GM18861 (cell line): Measurements from ENCODE around the gene COX7B2.
A peak's percentile ranks its signal among the peaks of the same experiment; 100 is the strongest.

Experiments used
- ATAC-seq: cut with Tn5 transposase; IDR thresholded peaks from one replicate; pipeline ENCODE4 v1.9.1; 2021; ENCODE audit not compliant: unreplicated experiment

COX7B2 gene

DNA sequence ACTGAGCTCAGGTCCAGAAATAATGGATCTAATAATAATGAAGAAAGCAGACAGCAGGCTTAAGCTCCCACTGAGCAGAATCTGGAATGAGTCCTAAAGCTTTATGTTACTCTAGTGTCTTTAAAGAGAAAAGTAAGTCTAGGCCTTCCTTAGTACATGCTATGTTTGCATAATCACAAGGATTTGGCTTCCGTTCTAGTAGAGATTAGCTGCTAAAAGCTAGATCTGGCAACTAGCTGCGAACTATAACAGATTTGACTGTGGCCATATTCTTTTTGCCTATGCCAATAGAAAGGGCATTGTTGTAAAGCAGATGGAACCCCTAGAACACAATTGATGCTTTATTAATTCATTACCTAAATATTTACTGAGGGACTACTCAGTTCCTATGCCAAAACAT is 19.0 kb downstream of the COX7B2 start:
- no peak for ATAC-seq

DNA sequence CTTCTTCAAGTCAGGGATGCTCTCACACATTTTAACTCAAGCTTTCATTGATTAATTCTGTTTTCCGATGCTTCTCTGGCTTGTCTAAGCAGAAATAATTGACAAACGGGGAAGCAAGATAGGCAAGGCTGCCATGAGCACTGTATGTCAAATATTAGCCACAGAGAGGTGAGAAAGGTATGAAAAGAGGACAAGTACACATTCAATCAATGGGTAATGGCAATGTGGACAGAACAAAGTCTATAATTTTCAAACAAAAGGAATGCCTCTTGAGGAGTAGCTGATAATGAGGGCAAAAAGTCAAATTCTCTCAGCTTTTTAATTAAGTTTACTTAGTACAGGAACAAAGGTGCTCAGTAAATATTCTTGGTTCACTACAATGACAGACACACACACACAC is 19.6 kb downstream of the COX7B2 start:
- no peak for ATAC-seq

DNA sequence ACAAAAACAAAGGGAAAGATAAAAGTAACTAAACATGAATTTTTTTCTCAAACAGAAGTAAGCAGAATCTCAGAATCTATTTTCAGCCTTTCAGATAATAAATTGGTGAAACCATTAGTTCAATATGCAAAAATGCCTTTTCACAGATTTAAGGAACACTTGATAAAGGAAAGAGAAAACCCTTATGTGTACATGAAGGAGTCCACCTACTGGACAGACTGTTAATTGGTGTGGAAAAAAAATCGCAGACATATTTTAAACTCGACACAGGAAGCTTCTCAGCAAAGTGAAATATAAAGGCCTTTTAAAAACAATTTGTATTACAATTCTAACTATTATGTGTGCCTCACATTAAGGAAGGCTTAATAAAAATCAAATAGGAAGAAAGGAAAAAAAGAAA is 22.3 kb downstream of the COX7B2 start:
- no peak for ATAC-seq

DNA sequence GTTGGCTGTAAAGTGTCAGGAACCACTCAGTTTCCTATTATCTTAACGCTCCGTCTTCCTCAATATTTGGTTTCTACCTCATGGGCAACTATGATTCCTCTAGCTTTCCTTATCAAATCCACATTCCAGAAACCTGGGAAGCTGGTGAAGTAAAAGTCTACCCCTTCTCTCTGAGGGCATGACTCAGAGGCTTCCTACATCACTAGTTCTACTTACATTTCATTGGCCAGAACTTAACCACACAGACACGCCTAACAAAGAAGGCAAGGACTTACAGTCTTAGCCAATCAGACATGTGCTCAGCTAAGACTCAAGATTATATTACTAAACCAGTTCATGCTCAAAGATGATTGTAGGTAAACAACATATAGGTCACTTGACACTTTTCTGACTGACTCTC is 30.4 kb downstream of the COX7B2 start:
- ATAC-seq, result no peak

DNA sequence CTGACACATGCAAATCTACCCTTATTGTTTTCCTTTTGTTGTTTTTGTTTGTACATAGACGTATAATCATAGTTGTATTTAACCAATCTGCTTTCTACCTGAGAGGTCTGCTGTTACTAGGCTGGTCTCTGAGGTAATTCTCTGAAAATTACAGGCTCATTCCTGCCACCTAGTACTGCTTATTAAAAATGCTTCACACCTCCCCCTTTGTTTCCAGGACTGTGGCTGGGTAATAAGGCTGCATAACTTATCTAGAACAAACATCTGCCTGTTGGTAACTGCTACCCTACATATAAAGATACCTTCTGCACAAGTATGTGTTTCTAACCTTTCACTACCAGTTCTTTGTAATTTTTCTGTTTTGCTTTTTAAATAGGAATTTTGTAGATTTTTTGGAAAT is 34.2 kb downstream of the COX7B2 start:
- ATAC-seq, result no peak

DNA sequence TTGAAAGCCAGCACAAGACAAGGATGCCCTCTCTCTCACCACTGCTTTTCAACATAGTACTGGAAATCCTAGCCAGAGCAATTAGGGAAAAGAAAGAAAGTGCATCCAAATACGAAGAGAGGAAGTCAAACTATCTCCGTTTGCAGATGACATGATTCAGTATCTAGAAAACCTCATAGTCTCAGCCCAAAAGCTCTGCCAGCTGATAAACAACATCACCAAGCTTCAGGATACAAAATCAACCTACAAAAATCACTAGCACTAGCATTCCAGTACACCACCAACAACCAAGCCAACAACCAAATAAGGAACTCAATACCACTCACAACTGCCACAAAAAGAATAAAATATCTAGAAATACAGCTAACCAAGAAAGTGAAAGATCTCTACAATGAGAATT is 38.6 kb downstream of the COX7B2 start:
- no peak for ATAC-seq

DNA sequence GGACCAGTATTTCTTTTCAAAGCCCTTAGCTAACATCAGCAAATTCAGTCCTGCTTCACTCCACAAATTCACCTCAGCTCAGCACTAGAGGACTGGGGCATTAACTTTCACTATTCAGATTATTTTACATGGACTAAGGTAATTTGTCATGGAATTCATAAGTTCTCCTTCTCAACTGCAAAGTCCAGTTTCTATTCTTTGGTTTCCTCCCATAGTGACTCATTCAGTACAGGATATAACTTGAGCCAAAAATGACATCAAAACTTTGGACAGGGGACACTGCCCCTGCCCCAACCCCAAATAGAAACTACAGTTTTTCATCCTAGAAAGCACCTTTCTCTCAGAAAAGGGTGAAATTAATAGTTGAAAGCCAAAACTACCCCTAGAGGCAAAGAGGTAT is 52.7 kb downstream of the COX7B2 start:
- ATAC-seq, result no peak

DNA sequence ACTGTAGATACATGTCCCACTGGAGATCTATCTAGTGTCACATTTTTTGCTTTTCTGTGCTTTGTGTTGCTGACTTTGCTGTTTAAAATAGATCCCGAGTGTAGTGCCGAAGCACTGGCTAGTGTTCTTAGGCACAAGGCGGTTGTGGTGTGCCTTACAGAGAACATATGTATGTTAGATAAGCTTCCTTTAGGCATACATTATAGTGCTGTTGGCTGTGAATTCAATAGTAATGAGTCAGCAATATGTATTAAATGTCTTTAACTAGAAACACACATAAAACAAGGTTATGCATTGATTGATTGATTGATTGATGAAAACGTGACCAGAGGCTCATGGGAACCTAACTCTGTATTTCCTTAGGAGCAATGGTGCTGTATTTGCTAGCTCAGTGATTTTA is 56.2 kb downstream of the COX7B2 start:
- no peak for ATAC-seq

DNA sequence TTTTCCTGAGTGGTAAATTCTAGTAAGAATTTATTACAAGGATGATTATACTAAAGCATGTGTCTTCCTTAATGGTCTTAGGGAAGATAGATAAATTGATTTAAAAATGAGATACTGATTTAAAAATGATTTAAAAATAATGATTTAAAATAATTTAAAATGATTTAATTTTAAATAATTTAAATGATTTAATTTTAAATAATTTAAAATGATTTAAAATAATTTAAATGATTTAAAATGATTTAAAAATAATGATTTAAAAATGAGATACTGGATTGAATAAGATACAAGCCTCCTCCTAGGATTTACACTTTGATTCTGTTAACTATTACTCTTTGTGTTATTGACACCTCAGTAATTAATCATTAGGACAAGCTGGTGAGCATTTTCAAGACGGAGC is 59.0 kb downstream of the COX7B2 start:
- ATAC-seq, result no peak

DNA sequence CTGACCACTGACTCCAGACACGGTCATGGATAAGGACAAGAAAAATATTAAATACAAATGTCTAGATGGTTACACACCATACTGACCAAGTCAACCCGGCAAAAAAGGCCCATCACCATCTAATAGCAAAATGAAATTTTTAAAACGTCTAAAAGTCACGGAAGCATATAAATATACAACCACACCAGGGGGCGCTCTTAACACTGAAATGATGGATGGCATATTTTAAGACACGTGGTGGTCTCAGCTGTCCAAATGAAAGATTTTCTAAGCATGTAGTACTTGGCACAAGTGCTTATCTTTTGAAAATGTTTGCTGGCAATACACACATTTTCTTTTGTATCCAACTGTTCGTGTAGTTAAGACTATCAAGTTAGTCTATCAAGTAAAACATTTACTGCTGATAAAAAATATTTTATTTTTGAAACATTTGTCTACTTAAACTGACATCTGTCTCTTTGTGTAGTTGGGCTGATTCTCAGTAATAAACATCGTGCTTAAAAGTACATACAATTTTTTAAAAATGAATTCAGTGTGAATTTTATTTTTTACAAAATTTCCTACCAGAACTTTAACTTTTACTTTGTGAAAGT is 64.6 kb downstream of the COX7B2 start:
- ATAC-seq, result peak; percentile 69

DNA sequence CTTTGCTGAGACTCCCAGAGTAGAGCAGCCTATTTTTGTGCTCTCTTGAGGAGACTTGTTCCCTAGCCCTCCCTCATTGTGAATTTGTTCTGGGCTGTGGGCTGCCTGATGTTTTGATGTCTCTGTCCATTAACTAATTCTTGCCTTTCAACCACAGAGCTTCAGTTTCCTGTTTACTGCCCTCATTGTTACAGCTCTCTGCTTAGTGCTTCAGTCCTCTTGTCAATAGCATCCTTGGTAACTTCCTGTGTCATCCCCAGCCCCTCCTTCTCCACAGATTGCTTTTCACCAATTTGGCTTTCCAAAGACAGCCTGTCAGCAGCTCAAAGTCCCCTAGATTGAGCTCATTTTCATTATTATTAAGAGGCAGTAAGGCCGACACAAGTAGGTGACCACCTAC is 69.9 kb downstream of the COX7B2 start:
- no peak for ATAC-seq

DNA sequence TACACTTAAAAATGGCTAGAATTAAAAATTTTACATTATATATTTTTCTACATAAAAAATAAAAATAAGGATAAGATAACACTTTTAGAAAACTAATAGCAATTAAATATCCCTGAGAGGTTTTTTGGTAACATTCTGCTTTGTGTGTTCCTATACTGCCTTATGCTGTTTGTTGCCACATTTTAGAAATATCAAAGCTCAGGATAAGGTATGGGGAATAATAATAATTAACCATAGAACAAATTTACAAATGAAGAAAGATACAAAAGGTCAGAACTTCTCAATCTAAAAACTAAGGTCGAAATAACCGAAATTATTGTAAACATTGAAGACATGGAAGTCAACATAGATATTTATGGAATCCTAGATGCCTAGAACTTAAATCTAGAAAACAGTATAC is 71.4 kb downstream of the COX7B2 start:
- ATAC-seq, result no peak

DNA sequence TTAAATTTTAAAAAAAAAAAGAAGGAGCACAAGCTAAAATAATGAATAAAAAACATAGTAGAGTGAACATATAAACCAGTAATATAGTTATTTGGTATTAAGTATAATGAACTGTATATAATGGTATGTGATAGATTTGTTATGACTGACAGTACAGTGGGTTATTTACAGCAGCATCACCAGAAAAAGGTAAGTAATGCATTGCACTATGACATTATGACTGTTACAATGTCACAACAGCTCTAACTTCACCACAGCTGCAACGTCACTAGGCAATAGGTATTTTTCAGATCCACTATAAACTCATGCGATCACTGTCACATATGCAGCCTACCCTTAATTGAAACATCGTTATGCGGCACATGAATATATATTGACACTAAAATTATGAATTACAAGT is 72.5 kb downstream of the COX7B2 start:
- no peak for ATAC-seq

DNA sequence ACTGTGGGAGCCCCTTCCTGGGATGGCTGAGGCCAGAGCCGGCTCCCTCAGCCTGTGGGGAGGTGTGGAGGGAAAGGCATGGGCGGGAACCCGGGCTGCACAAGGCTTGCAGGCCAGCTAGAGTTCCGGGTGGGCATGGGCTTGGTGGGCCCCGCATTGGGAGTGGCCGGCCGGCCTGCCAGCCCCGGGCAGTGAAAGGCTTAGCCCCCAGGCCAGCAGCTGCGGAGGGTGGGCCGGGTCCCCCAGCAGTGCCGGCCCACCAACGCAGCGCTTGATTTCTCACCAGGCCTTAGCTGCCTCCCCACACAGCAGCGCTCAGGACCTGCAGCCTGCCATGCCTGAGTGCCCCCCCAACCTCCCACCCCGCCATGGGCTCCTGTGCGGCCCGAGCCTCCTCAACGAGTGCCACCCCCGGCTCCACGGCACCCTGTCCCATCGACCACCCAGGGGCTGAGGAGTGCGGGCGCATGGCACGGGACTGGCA is 78.0 kb downstream of the COX7B2 start:
- ATAC-seq, result no peak

DNA sequence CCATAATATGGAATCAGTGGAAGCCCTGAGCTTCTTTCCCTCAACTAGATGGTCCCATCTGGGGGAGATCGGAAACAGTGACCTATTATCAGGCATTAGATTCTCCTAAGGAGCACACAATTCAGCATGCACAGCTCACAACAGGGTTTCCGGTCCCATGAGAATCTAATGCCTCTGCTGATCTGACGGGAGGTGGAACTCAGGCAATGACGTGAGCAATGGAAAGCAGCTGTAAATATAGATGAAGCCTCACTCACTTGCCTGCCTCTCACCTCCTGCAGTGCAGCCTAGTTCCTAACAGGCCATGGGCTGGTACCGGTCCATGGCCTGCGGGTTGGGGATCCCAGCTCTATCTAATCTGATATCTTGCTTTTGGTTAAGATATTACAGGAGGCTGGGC is 88.9 kb downstream of the COX7B2 start:
- ATAC-seq, result no peak

DNA sequence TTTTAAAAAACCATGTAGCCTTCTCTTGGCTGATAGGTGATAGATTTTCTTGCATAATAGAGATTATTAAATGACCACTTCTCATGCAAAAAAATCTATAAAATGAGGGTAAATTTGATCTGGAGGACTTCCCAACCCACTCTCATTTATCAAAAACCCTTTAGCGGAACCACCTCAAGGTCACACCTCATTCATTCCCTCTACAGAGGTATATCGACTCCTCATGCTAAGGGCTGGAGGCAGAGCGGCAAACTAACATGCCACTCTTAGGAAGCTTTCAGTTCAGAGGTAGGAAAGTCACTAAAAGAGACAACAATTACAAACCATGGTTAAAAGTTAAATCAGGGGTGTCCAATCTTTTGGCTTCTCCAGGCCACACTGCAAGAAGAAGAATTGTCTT is 90.0 kb downstream of the COX7B2 start:
- ATAC-seq, result no peak

DNA sequence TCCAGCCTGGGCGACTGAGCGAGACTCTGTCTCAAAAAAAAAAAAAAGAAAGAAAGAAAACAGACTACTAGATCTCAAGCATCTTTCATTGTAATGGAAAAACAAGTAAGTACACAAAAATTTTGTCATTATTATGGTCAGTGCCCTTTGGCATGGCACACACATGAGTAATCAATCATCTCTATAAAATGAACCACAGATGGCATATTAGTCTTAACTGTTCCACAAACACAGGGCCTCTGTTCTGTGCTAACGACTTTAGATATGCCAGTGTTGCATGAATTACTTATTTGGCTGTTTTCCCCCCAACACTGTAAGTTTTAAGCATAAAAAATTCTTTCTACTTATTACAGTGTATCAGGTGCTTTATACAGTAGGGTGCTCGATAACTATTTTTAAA is 90.4 kb downstream of the COX7B2 start:
- no peak for ATAC-seq

DNA sequence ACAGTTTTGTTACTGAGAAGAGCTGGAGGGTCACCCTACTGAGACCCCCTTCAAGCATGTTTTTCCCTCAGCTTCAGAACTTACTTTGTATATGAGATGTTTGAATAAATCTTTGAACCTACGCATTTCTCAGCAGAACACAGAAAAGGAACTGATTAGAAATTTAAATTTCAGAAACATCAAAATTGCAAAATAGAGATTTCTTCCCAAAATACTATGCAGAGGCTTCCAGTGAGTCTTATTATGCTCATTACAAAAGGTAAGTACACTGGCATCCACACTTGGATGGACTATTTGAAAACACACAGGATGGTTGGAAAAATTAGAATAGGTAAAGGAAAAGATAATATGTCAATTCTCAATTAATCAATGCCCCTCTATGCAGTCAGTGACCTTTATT is 91.2 kb downstream of the COX7B2 start:
- no peak for ATAC-seq

DNA sequence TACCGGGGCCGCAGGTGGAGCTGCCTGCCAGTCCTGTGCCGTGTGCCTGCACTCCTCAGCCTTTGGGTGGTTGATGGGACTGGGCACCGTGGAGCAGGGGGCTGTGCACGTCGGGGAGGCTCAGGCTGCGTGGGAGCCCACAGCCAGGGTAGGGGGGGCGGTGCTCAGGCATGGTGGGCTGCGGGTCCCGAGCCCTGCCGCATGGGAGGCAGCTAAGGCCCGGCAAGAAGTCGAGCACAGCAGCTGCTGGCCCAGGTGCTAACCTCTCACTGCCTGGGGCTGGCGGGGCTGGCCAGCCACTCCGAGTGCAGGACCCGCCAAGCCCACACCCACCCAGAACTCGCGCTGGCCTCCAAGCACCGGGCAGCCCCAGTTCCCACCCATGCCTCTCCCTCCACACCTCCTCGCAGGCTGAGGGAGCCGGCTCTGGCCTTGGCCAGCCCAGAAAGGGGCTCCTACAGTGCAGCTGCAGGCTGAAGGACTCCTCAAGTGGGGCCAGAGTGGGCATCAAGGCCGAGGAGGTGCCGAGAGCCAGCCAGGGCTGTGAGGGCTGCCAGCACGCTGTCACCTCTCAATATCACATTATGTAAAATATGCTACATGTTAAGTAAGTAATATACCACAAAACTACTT is 104.1 kb downstream of the COX7B2 start:
- no peak for ATAC-seq

DNA sequence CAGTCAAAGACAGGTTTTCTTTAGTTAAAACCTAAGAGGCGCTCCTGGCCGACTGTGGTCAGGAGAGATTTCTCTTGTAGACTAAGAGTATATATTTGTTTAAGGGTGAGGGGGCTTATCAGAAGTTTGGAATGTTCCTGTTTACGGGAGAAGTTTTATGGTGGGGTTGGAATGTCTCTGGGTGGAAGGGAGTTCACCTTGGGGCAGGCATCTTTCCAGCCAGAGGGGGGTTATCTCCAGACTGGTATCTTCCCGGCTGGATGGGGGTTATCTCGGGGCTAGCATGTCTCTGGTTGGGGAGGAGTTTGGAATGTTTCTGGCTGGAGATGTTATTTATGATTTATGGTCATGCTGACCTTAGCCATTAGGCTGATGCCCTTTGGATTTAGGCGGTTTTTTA is 116.0 kb downstream of the COX7B2 start:
- no peak for ATAC-seq

DNA sequence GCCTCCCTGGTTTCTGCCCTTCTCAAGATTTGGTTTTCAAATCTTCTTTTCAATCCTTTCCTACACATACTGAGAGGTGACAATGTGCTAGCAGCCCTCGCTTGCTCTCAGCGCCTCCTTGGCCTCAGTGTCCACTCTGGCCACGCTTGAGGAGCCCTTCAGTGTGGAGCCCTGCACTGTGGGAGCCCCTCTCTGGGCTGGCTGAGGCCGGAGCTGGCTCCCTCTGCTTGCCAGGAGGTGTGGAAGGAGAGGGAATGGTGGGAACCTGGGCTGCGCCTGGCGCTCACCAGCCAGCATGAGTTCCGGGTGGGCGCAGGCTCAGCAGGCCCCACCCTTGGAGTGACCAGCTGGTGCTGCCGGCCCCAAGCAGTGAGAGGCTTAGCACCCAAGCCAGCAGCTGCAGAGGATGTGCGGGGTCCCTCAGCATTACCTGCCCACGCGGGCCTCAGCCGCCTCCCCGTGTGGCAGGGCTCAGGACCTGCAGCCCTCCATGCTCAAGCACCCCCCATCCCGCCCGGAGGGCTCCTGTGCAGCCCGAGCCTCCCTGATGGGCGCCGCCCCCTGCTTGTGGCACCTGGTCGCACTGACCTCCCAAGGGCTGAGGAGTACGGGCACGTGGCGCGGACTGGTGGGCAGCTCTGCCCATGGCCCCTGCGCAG is 127.5 kb downstream of the COX7B2 start:
- ATAC-seq, result no peak

DNA sequence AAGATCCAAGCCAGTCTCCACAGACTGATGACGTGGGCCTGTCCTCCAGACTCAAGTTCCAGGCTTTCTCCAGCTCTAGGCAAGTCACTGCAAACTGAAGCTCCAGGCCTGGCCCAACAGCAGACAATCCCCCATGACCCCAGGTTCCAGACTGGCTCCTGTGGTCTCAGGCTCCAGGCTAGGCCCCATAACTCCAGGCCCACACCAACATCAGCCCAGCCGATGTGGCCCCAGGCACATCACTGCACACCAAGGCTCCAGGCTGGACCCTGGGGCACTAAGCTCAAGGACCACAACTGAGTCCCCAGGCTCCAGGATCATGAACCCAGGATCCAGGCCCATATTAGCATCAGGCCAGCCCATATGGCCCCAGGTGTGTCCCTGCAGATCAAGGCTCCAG is 143.6 kb downstream of the COX7B2 start:
- no peak for ATAC-seq

DNA sequence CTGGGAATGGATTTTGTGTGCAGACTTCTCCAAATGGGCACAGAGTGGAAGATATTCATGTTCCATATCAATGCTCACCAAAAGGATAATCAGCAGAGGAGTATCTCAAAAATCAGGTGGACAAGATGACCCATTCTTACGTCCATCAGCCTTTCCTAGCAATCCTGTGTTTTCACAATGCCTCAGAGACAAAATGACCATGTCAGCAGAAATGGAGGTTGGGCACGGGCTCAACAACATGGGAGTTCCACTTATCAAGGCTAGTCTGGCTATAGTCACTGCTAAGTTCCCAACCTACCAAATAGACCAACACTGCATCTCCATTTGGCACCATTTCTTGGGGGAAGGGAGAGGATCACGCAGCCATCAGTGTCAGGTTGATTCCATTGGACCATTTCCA is 179.0 kb downstream of the COX7B2 start:
- ATAC-seq, result no peak
